ENCODE results near the gene MYL5. TPM values are rescaled to one million over a fixed set of nuclear protein-coding genes. Genes with fewer than 3 reads are reported as not detected.
"Not testable (repeated sequence)": the region's sequence is repeated elsewhere in the genome, so short reads cannot be mapped to it uniquely, and the experiment has no call there.

The MYL5 gene
- total RNA-seq, 4 donors from 2014 or later = 4.6 to 9.9 TPM; not detected in 2

- Histone ChIP-seq H3K36me3 (no peaks in the 10 kb centered on the region), H3K27ac (no peak overlapping the region), H3K4me1 (no peaks in the 10 kb centered on the region), H3K4me3 (no peak overlapping the region), H3K9me3 (no peaks in the 10 kb centered on the region), H3K27me3 (no peaks in the 10 kb centered on the region)
- no peak for DNase-seq
- intact Hi-C loops (cut with DNase I; ENCODE audit: low total_unique reads) = no loop called here
- no peak for TF ChIP-seq CTCF (IDR thresholded peaks at IDR 0.05)
- TF ChIP-seq POLR2A (IDR thresholded peaks at IDR 0.05) = no peak
Measured at GRCh38 chr4:666822-667544, 7.4 kb upstream of the MYL5 start.

- TF ChIP-seq POLR2A (IDR thresholded peaks at IDR 0.05) = no peak
- no peak for TF ChIP-seq CTCF (IDR thresholded peaks at IDR 0.05)
- intact Hi-C loops (cut with DNase I; ENCODE audit: low total_unique reads) = no loop called here
- H3K4me1 ChIP-seq = no peaks in the 10 kb centered on the region
- no peak for DNase-seq
- H3K27ac ChIP-seq = no peak overlapping the region
- no peak overlapping the region for H3K4me3 ChIP-seq
- H3K9me3 ChIP-seq = no peaks in the 10 kb centered on the region
- H3K27me3 ChIP-seq = no peaks in the 10 kb centered on the region
- H3K36me3 ChIP-seq = no peaks in the 10 kb centered on the region
Measured at GRCh38 chr4:667545-667925, 6.8 kb upstream of the MYL5 start.

- H3K36me3 ChIP-seq; H3K27me3 ChIP-seq; H3K27ac ChIP-seq; H3K4me3 ChIP-seq; DNase-seq; intact Hi-C loops (cut with DNase I; ENCODE audit: low total_unique reads); H3K4me1 ChIP-seq; H3K9me3 ChIP-seq: not testable (repeated sequence)
Measured at GRCh38 chr4:668219-668618, 6.1 kb upstream of the MYL5 start.

- H3K27me3 ChIP-seq; H3K9me3 ChIP-seq; H3K27ac ChIP-seq; DNase-seq; H3K4me1 ChIP-seq; H3K36me3 ChIP-seq; H3K4me3 ChIP-seq; intact Hi-C loops (cut with DNase I; ENCODE audit: low total_unique reads): not testable (repeated sequence)
Measured at GRCh38 chr4:669806-670559, 4.4 kb upstream of the MYL5 start.

- H3K27me3 ChIP-seq = no peaks in the 10 kb centered on the region
- intact Hi-C loops (cut with DNase I; ENCODE audit: low total_unique reads) = no loop called here
- peaks cover 6 to 7% of the 10 kb centered on the region in 2 donors for H3K4me1 ChIP-seq
- no peaks in the 10 kb centered on the region for H3K9me3 ChIP-seq
- H3K27ac ChIP-seq = no peak overlapping the region
- no peak for DNase-seq
- H3K36me3 ChIP-seq = no peaks in the 10 kb centered on the region
- no peak overlapping the region for H3K4me3 ChIP-seq
- TF ChIP-seq CTCF (IDR thresholded peaks at IDR 0.05) (no peak), POLR2A (IDR thresholded peaks at IDR 0.05) (no peak)
Measured at GRCh38 chr4:671769-672168, 2.6 kb upstream of the MYL5 start.

GRCh38 chr4:673349-674091 lies 822 bp upstream of the MYL5 start:
- TF ChIP-seq CTCF (IDR thresholded peaks at IDR 0.05) = no peak
- TF ChIP-seq POLR2A (IDR thresholded peaks at IDR 0.05) = no peak
- no peaks in the 10 kb centered on the region for H3K36me3 ChIP-seq
- peak overlapping the region; percentile 71 to 73 for H3K4me3 ChIP-seq
- intact Hi-C loops (cut with DNase I; ENCODE audit: low total_unique reads) = no loop called here
- H3K9me3 ChIP-seq = no peaks in the 10 kb centered on the region
- H3K4me1 ChIP-seq = peaks cover 6 to 7% of the 10 kb centered on the region in 2 donors
- H3K27me3 ChIP-seq = no peaks in the 10 kb centered on the region
- peak overlapping the region; percentile 81 to 91 for H3K27ac ChIP-seq
- no peak for DNase-seq
